Peyer's patch (tissue), 4 donors: ENCODE data around the gene CCDC88C. TPM values are rescaled to one million over a fixed set of nuclear protein-coding genes. Genes with fewer than 3 reads are reported as not detected.

Source experiments
- DNase-seq, 3 donors: peaks; one replicate each; pipeline ENCODE4 v3.0.0-alpha.2; 2017 to 2019
- H3K27ac ChIP-seq, 4 donors: fragments of 200-600 bp; sonication (generic); one replicate each; pipeline ENCODE4 v1.5.1; 2016 to 2019
- H3K27me3 ChIP-seq, 2 donors: fragments of 200-600 bp; sonication (generic); one replicate each; pipeline ENCODE4 v1.5.1; 2019
- H3K36me3 ChIP-seq, 3 donors: fragments of 200-600 bp; sonication (generic); one replicate each; pipeline ENCODE4 v1.5.1; 2016 to 2019
- H3K4me1 ChIP-seq, 4 donors: fragments of 200-600 bp; sonication (generic); one replicate each; pipeline ENCODE4 v1.5.1; 2016 to 2019
- H3K4me3 ChIP-seq, 4 donors: fragments of 200-600 bp; sonication (generic); 1 replicate in 3 of 4; 2 replicates in 1 of 4; pipeline ENCODE4 v1.5.1; 2016 to 2019; ENCODE audit warnings: mild to moderate bottlenecking in 1 of 4
- H3K9me3 ChIP-seq, 4 donors: fragments of 200-600 bp; sonication (generic); one replicate each; pipeline ENCODE4 v1.5.1; 2016 to 2019; ENCODE audit warnings: mild to moderate bottlenecking in 1 of 4
- POLR2A ChIP-seq, 2 donors: fragments of 450-650 bp; IDR thresholded peaks; one replicate each; pipeline ENCODE4 v1.5.1; 2017; ENCODE audit warnings: antibody characterized with exemption in 2 of 2, mild to moderate bottlenecking in 2 of 2, moderate library complexity in 2 of 2
- total RNA-seq, 4 donors: library from RNA; depleted of rRNA; stranded (reverse); fragments of >200 nt; gene quantifications; one replicate each; pipeline ENCODE4 v1.1.0, GENCODE V29; 2016
- TF ChIP-seq, protein P1 (sequence below), 6 experiments: fragments of 450-650 bp in 4 of 6; fragments of 200-600 bp in 2 of 6; sonication (generic) in 1 of 6; IDR thresholded peaks; one replicate each; pipeline ENCODE4 v1.5.1; 2017 to 2019; ENCODE audit warnings: antibody characterized with exemption in 6 of 6, mild to moderate bottlenecking in 3 of 6, moderate library complexity in 1 of 6

The CCDC88C gene
- total RNA-seq, 4 donors from 2014 or later = 18.9 to 189 (median 77.2) TPM

DNA sequence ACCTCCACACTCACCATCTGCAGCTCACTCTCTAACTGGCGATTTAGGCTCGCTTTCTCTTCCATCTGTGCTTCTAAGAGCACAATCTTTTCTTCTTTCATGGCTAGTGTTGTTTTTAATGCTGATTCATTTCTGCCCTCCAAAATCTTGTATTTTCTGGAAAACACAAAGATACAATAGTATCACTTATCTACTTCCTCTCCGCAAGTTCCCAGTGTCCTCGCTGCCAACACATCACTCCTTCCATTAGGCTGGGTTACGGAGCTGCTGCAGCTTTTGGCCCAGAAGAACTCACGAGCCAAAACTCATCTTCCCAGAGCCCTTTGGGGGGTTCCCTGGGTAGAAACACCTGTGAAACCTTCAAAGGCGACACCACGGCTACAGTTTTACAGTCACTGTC is 109.3 kb downstream of the CCDC88C start:
- DNase-seq = no peak
- H3K4me3 ChIP-seq = no peak overlapping the region
- TF ChIP-seq, protein P1, sequence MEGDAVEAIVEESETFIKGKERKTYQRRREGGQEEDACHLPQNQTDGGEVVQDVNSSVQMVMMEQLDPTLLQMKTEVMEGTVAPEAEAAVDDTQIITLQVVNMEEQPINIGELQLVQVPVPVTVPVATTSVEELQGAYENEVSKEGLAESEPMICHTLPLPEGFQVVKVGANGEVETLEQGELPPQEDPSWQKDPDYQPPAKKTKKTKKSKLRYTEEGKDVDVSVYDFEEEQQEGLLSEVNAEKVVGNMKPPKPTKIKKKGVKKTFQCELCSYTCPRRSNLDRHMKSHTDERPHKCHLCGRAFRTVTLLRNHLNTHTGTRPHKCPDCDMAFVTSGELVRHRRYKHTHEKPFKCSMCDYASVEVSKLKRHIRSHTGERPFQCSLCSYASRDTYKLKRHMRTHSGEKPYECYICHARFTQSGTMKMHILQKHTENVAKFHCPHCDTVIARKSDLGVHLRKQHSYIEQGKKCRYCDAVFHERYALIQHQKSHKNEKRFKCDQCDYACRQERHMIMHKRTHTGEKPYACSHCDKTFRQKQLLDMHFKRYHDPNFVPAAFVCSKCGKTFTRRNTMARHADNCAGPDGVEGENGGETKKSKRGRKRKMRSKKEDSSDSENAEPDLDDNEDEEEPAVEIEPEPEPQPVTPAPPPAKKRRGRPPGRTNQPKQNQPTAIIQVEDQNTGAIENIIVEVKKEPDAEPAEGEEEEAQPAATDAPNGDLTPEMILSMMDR (IDR thresholded peaks at IDR 0.05) = no peak
- no peak for TF ChIP-seq POLR2A (IDR thresholded peaks at IDR 0.05)
- no peaks in the 10 kb centered on the region for H3K27me3 ChIP-seq
- no peaks in the 10 kb centered on the region for H3K9me3 ChIP-seq
- no peak overlapping the region for H3K27ac ChIP-seq
- no peaks in the 10 kb centered on the region for H3K4me1 ChIP-seq
- H3K36me3 ChIP-seq = peaks cover 0 to 79% (median 0%) of the 10 kb centered on the region in 3 donors

DNA sequence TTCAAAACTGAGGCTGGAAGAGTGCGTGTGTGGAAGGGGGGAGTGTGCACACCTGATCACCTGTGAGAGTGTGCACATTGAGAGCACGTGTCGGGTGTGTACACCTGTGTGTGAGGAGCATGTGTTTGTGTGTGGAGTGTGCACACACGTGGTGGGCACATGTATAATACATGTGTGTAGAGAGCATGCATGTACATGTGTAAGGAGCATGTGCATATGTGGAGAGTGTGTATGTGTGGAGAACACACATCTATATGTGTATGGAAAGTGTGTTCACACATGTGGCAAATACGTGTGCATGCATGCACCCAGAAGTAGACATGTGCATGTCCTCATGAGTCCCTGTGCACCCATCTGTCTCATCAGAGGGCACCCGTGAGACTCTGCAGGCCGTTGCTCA is 110.0 kb downstream of the CCDC88C start:
- no peak overlapping the region for H3K27ac ChIP-seq
- no peaks in the 10 kb centered on the region for H3K4me1 ChIP-seq
- no peaks in the 10 kb centered on the region for H3K9me3 ChIP-seq
- TF ChIP-seq POLR2A (IDR thresholded peaks at IDR 0.05) = no peak
- TF ChIP-seq, protein P1 (IDR thresholded peaks at IDR 0.05) = no peak
- H3K36me3 ChIP-seq = peaks cover 0 to 72% (median 0%) of the 10 kb centered on the region in 3 donors
- H3K4me3 ChIP-seq = no peak overlapping the region
- no peak for DNase-seq
- H3K27me3 ChIP-seq = no peaks in the 10 kb centered on the region

DNA sequence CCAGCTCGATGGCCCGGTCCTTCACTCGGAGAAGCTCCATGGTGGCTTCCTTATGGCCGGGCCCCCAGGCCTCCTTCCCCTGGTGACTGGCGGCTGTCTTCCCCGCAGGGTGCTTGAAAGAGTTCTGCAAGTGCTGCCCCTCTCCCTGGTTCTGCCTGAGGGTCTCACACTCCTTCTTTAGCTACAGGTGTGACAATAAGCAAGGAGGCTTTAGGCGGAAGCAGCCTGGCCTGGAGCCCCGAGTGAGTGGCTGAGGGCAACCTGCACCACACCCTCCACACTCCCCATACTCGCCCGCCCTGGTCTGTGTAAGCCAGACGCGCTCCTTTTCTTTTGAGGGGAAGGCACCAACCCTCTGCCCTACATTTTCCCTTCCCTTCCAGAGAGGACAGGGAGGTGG is 110.6 kb downstream of the CCDC88C start:
- H3K36me3 ChIP-seq = peaks cover 0 to 70% (median 0%) of the 10 kb centered on the region in 3 donors
- TF ChIP-seq, protein P1 (IDR thresholded peaks at IDR 0.05) = no peak
- no peak for TF ChIP-seq POLR2A (IDR thresholded peaks at IDR 0.05)

DNA sequence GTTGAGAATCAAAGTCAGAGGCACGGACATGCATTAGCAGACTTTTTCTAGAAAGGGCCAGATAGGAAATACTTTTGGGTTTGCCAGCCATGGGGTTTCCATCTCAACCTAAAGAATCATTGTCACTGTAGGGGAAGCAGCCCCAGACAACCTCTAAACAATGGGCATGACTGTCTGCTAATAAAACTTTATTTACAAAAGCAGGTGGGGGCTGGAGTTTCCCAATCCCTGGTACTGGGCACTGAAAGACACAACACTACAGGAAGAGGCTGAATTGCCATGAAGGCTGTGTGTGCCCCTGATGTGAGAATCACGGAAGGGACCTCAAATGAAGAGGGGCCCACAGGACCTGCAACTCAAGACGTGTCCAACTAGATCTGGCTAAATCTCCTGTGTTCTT is 111.1 kb downstream of the CCDC88C start:
- DNase-seq = no peak
- TF ChIP-seq, protein P1 (IDR thresholded peaks at IDR 0.05) = no peak
- TF ChIP-seq POLR2A (IDR thresholded peaks at IDR 0.05) = no peak
- H3K27me3 ChIP-seq = no peaks in the 10 kb centered on the region
- no peaks in the 10 kb centered on the region for H3K4me1 ChIP-seq
- no peak overlapping the region for H3K4me3 ChIP-seq
- no peak overlapping the region for H3K27ac ChIP-seq
- peaks cover 0 to 73% (median 0%) of the 10 kb centered on the region in 3 donors for H3K36me3 ChIP-seq
- H3K9me3 ChIP-seq = no peaks in the 10 kb centered on the region

More for the DNA sequence above, 110.6 kb downstream of the CCDC88C start:
- Histone ChIP-seq H3K9me3 (no peaks in the 10 kb centered on the region), H3K27me3 (no peaks in the 10 kb centered on the region), H3K27ac (no peak overlapping the region), H3K4me3 (no peak overlapping the region), H3K4me1 (no peaks in the 10 kb centered on the region)
- DNase-seq = no peak

DNA sequence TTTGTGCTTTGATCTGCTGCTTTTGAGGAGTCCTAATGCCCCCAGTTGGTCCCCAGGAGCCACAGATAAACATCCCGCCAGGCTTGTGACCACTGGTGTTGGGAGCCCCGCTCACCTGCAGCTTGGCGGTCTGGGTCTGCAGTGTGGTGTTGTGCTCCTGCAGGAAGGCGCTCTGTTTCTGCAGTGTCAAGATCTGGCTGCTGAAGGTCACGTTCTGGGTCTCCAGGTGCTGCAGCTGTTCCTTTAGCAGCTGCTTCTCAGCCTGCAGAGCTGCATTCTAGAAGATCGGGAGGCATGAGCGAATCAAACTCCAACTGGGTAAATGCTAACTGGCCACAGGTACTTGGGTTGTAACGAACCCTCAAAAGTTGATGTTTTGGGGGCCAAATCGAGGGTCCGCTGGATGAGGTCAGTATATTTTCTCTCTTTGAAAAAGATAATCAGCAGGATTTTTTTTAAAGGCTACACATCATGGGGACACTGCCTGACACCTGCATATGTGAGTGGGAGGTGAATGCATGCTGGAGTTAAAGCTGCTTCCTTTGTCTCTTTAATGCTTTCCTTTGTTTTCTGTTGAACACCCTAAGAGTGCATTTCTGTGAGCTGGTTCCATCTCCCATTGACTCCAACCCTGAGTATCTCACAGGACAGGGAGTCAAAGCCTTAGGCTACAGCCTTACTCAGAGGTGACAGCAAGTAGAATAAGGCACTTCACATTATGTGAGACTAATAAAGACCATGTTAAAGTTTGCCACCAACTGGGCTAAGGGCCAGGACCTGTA is 111.8 kb downstream of the CCDC88C start:
- DNase-seq = no peak
- Histone ChIP-seq H3K4me3 (no peak overlapping the region), H3K27ac (no peak overlapping the region), H3K36me3 (peaks cover 0 to 76% (median 0%) of the 10 kb centered on the region in 3 donors), H3K4me1 (no peaks in the 10 kb centered on the region), H3K27me3 (no peaks in the 10 kb centered on the region), H3K9me3 (no peaks in the 10 kb centered on the region)
- TF ChIP-seq POLR2A (IDR thresholded peaks at IDR 0.05) = no peak
- TF ChIP-seq, protein P1 (IDR thresholded peaks at IDR 0.05) = no peak
